GM19351 (cell line): ENCODE measurements around the gene RUBCN.
"Not testable (repeated sequence)": the region's sequence is repeated elsewhere in the genome, so short reads cannot be mapped to it uniquely, and the experiment has no call there.

Experiments used
- ATAC-seq: cut with Tn5 transposase; IDR thresholded peaks from one replicate; pipeline ENCODE4 v1.9.1; 2021; ENCODE audit warnings: mild to moderate bottlenecking, moderate library complexity; ENCODE audit not compliant: unreplicated experiment

The RUBCN gene

DNA sequence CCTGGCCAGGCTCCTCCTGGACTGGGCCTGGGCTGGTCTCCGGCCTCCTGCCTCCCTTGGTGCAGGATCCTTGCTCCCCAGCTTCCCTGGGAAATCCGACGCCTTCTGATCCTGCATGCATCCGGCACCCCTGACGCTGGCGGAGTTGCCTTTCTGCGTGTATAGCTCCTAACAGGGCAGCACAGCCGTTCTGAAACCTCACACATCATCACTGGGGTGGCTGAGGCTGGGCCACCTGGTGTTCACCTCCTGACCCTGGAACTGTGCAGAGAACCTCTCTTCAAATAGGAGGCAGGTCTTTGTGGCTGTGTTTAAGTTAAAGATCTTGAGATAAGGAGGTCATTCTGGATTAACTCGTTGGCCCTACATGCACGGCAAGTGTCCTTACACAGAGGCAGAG, 77.6 kb downstream of the RUBCN start:
- peak; percentile 69 for ATAC-seq

- ATAC-seq: not testable (repeated sequence)
Measured at GRCh38 chr3:197658706-197659105, 78.0 kb downstream of the RUBCN start.

GRCh38 chr3:197657541-197658292, 79.0 kb downstream of the RUBCN start:
- not testable (repeated sequence) for ATAC-seq

DNA sequence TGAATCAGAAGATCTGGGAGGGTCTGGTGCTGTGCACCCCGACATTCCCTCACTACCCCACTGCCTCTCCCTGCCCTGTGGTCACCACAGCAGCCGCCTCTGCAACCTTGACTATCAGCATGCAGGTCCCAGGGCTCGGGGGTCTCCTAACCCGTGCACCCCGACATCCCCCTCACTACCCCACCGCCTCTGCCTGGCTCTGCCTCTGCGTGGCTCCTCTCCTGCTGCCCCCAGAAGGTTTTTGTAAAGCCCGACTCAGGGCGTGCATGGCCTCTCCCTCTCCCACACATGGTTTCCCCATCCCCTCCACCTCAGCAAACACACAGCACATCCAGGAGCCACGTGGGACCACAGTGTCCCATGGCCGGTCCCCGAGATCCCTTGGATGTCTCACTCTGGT, 79.7 kb downstream of the RUBCN start:
- not testable (repeated sequence) for ATAC-seq

DNA sequence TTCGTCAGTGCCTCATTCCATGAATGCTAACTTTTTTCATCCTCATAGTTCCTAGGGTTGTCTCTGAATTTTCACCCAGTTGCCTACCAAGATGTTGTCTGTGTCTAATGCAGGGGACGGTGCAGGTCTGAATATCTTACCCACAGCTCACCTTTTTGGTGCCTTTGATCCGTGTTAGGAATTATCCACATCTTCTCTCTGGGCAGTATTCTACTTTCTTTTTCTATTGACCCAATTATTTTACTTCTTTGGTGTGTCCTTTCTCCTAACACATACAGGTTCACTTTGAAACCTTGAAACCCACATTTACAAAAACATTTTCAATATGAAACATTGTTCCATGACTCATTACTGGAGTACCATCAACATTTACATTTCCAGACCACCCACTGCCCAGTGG, 80.6 kb downstream of the RUBCN start:
- ATAC-seq: not testable (repeated sequence)

- ATAC-seq: peak; percentile 28
Measured at GRCh38 chr3:197654998-197655330, 81.7 kb downstream of the RUBCN start.

GRCh38 chr3:197654090-197654997, 82.4 kb downstream of the RUBCN start:
- ATAC-seq: peak; percentile 89

DNA sequence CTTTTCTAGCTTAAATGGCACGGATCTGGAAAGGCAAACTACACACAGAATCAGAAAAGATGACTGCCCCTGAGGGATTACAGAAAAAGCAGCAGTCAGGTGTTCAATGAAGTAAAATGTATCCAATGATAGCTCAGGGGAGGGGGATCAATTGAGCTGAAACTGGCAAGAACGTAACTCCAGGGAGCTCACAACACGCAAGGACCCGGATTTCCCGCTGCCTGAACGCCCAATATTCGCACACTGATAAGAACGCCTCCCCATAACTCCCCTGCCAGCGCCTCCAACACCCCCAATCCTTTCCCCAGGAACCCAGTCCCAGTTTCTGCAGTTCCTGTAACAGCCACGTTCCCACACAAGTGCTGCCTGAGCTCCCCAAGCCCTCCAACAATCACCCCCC, 83.8 kb downstream of the RUBCN start:
- not testable (repeated sequence) for ATAC-seq

DNA sequence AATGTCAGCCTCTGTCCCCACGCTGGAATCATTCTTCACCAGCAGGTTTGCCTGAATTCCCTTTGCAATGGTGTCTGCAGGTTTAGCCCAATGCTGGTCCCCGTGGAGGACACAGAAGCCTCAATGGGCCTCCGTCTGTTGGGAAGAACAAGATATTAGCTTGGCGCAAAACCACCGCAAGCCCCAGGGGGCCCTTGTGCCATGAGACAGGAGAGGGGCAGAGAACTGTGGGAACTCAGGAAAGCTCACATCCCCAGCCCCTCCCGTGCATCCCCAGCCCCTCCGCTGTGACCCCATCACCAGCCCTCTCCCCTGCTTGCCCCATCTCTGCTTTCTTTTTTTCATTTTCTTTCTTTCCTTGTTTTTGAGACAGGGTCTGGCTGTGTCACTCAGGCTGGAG, 89.1 kb downstream of the RUBCN start:
- ATAC-seq: not testable (repeated sequence)

DNA sequence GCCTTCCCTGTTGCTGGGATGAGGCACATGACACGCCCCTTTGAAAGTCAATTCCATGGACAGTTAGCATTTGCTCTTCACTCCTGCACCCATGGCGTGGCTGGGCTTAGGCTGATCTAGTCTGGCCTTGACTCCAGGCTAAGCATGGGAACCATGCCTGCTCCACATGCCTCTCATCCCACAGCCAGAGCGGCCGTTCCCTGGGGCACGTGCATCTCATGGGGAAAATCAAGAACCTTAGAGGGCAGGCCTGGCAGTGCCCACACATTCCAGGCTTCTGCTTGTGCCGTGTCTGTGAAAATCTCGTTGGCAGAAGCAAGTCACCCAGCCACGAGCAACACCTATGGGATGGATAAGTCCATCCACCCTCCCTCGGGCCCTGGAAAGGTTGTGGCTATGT, 89.5 kb downstream of the RUBCN start:
- not testable (repeated sequence) for ATAC-seq

GRCh38 chr3:197646294-197646693, 90.4 kb downstream of the RUBCN start:
- not testable (repeated sequence) for ATAC-seq

DNA sequence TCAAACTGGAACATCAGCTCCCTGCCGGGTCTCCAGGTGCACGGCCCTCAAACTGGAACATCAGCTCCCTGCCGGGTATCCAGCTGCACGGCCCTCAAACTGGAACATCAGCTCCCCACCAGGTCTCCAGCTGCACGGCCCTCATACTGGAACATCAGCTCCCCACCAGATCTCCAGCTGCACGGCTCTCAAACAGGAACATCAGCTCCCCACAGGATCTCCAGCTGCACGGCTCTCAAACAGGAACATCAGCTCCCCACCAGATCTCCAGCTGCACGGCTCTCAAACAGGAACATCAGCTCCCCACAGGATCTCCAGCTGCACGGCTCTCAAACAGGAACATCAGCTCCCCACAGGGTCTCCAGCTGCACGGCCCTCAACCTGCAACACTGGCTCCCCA, 99.1 kb downstream of the RUBCN start:
- ATAC-seq: not testable (repeated sequence)

DNA sequence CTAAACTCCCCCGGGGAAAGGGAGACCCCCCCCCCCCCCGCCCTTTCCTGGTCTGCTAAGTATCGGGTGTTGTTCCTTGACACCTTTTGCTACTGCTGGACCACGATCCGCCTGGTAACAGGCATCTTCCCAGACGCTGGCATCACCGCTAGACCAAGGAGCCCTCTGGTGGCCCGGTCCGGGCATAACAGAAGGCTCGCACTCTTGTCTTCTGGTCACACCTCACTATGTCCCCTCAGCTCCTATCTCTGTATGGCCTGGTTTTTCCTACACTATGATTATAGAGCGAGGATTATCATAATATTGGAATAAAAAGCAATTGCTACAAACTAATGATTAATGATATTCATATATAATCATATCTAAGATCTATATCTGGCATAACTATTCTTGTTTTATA, 104.7 kb downstream of the RUBCN start:
- ATAC-seq: not testable (repeated sequence)

DNA sequence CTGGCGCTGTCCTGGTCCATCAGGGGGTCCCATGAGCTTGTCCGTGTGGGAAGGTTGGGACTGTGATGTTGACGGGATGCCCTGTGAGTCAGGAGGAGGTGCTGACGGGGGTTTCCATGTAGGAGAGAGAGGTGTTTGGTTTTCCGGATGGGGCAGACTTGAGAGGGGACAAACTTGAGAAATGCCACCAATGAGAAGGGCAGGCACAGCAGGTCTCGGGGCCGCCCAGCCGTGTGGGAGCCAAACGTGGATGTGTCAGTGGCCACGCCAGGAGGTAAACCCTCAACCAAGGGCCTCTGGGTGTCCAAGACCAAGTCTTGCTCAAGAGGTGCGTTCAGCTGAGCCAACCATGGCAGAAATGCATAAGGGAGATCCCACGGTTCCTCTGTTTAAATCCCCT, 105.9 kb downstream of the RUBCN start:
- ATAC-seq: not testable (repeated sequence)

DNA sequence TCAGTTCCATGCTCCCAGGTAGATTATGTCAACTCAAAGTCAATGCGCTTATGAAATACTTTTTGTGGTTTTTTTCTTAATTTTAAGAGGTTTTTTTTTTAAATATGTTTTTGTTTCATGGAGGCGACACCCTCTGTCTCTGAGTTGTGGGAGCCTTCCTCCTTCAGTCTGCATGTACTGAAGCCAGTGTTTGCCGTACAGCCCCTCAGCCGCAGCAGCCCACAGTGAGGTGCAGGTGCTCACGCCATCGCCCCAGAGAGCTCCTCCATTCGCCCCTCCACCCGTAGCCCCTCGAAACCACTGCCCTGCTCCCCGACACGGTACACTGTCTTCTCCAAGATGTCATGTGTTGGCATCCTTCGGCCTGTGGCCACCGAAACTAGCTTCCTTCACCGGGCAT, 107.4 kb downstream of the RUBCN start:
- ATAC-seq: not testable (repeated sequence)

DNA sequence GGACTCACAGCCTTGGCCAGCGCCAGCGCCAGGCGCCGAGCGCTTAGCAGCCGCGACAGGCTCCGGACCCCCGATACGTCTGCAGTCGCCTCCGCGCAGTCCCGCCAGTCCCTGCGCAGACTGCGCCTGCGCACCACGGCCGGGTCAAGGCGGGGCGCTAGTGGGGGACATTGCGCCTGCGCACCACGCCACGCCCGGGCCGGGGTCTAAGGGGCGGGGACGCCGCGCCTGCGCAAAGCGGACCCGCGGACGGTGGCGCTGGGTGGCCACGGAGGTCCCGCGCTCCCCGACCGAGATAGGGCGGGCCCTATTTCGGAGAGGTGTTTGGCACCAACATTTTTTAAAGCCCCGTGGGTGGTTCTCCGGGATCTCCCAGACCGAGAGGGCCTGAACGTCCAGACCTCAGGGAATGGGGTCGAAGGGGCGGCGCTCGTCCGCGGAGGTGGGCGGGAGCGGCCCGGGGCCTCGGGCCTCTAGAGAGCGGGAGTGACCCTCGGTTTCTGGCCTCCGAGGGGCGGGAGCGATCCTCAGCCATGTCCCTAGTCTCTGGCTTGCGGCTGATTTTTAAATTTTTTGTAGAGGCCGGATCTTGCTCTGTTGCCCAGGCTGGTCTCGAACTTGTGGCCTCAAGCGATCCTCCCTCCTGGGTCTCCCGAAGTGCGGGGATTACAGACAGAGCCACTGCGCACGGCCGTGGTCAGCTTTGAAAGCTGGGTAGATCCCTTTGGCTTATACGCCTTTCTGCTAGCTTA, 108.8 kb downstream of the RUBCN start:
- peak; percentile 67 for ATAC-seq

DNA sequence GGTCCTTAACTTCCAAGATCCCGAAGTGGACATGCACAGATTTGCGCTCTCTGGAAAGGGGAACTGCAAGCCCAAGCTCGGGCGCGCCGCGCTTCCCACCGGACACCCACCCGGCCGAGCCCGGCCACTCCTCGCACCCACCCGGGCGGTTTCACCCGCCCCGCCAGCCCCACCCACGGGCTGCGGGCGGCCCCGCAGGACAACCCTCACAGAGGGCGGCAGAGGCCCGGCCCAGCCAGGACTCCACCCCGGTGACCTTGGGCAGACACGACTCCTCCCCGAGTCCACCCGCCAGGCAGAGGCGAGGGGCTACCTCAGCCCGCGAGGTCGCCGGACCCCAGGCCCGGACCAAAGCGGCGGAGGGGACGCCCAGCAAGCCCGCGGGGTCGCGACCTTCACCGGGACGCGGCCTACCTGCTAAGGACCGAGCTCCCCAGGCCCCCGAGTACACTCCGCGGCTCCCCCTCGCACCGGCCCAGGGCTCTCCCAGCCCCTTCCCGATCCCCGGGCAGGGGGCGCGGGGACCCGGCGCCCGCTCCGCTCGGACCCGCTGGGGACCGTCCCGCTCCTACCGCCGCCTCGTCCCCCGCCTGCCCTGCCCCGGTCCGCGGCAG, 109.4 kb downstream of the RUBCN start:
- ATAC-seq: peak; percentile 58

- ATAC-seq: not testable (repeated sequence)
Measured at GRCh38 chr3:197626404-197627157, 110.1 kb downstream of the RUBCN start.

GRCh38 chr3:197621478-197621877, 115.2 kb downstream of the RUBCN start:
- ATAC-seq: not testable (repeated sequence)
